ENCODE results near the gene PLCH1. TPM values are rescaled to one million over a fixed set of nuclear protein-coding genes. Genes with fewer than 3 reads are reported as not detected.

The PLCH1 gene
- total RNA-seq, 1 experiment from 2014 or later = 8.9 TPM

DNA sequence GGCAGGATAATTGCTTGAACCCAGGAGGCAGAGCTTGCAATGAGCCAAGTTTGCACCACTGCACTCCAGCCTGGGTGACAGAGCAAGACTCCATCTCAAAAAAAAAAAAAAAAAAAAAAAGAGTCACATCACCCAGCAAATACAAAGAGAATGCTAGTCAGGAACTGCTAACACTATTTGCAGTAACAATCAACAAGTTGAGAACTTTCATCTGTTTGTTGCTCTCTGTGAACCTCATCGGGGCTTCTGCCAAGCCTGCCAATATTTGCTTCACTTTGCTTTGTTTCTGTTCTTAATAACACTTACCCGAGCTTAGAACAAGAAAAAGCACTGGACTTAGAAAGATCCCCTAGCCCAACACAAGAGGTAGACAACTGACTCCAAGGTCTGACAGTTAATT is 76.9 kb downstream of the PLCH1 start:
- H3K9me3 Mint-ChIP-seq = no peaks in the 10 kb centered on the region
- CTCF ChIA-PET = no interaction called here
- peaks cover 8% of the 10 kb centered on the region for H3K4me1 Mint-ChIP-seq
- TF ChIP-seq OVOL2 (CRISPR knock-in tag; IDR thresholded peaks at IDR 0.05; ENCODE audit: borderline replicate concordance) = no peak
- TF ChIP-seq TCF7 (CRISPR knock-in tag; IDR thresholded peaks at IDR 0.05; ENCODE audit: low read depth) = no peak
- TF ChIP-seq NFE2L1 (CRISPR knock-in tag; IDR thresholded peaks at IDR 0.05) = no peak
- TF ChIP-seq, protein P1, sequence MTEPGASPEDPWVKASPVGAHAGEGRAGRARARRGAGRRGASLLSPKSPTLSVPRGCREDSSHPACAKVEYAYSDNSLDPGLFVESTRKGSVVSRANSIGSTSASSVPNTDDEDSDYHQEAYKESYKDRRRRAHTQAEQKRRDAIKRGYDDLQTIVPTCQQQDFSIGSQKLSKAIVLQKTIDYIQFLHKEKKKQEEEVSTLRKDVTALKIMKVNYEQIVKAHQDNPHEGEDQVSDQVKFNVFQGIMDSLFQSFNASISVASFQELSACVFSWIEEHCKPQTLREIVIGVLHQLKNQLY (CRISPR knock-in tag; IDR thresholded peaks at IDR 0.05) = no peak
- no peak for TF ChIP-seq ZNF121 (CRISPR knock-in tag; IDR thresholded peaks at IDR 0.05)
- TF ChIP-seq, protein P2, sequence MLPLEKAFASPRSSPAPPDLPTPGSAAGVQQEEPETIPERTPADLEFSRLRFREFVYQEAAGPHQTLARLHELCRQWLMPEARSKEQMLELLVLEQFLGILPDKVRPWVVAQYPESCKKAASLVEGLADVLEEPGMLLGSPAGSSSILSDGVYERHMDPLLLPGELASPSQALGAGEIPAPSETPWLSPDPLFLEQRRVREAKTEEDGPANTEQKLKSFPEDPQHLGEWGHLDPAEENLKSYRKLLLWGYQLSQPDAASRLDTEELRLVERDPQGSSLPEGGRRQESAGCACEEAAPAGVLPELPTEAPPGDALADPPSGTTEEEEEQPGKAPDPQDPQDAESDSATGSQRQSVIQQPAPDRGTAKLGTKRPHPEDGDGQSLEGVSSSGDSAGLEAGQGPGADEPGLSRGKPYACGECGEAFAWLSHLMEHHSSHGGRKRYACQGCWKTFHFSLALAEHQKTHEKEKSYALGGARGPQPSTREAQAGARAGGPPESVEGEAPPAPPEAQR (CRISPR knock-in tag; IDR thresholded peaks at IDR 0.05) = no peak
- no peak for TF ChIP-seq ZNF416 (CRISPR knock-in tag; IDR thresholded peaks at IDR 0.05)
- TF ChIP-seq SOX15 (CRISPR knock-in tag; IDR thresholded peaks at IDR 0.05) = no peak
- TF ChIP-seq, protein P3, sequence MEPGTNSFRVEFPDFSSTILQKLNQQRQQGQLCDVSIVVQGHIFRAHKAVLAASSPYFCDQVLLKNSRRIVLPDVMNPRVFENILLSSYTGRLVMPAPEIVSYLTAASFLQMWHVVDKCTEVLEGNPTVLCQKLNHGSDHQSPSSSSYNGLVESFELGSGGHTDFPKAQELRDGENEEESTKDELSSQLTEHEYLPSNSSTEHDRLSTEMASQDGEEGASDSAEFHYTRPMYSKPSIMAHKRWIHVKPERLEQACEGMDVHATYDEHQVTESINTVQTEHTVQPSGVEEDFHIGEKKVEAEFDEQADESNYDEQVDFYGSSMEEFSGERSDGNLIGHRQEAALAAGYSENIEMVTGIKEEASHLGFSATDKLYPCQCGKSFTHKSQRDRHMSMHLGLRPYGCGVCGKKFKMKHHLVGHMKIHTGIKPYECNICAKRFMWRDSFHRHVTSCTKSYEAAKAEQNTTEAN (CRISPR knock-in tag; IDR thresholded peaks at IDR 0.05) = no peak
- TF ChIP-seq MYBL2 (CRISPR knock-in tag; IDR thresholded peaks at IDR 0.05) = no peak
- TF ChIP-seq GTF2I (CRISPR knock-in tag; conservative IDR thresholded peaks at IDR 0.05) = no peak
- TF ChIP-seq, protein P4, sequence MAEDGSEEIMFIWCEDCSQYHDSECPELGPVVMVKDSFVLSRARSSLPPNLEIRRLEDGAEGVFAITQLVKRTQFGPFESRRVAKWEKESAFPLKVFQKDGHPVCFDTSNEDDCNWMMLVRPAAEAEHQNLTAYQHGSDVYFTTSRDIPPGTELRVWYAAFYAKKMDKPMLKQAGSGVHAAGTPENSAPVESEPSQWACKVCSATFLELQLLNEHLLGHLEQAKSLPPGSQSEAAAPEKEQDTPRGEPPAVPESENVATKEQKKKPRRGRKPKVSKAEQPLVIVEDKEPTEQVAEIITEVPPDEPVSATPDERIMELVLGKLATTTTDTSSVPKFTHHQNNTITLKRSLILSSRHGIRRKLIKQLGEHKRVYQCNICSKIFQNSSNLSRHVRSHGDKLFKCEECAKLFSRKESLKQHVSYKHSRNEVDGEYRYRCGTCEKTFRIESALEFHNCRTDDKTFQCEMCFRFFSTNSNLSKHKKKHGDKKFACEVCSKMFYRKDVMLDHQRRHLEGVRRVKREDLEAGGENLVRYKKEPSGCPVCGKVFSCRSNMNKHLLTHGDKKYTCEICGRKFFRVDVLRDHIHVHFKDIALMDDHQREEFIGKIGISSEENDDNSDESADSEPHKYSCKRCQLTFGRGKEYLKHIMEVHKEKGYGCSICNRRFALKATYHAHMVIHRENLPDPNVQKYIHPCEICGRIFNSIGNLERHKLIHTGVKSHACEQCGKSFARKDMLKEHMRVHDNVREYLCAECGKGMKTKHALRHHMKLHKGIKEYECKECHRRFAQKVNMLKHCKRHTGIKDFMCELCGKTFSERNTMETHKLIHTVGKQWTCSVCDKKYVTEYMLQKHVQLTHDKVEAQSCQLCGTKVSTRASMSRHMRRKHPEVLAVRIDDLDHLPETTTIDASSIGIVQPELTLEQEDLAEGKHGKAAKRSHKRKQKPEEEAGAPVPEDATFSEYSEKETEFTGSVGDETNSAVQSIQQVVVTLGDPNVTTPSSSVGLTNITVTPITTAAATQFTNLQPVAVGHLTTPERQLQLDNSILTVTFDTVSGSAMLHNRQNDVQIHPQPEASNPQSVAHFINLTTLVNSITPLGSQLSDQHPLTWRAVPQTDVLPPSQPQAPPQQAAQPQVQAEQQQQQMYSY (CRISPR knock-in tag; IDR thresholded peaks at IDR 0.05) = no peak
- TF ChIP-seq, protein P5, sequence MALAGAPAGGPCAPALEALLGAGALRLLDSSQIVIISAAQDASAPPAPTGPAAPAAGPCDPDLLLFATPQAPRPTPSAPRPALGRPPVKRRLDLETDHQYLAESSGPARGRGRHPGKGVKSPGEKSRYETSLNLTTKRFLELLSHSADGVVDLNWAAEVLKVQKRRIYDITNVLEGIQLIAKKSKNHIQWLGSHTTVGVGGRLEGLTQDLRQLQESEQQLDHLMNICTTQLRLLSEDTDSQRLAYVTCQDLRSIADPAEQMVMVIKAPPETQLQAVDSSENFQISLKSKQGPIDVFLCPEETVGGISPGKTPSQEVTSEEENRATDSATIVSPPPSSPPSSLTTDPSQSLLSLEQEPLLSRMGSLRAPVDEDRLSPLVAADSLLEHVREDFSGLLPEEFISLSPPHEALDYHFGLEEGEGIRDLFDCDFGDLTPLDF (CRISPR knock-in tag; IDR thresholded peaks at IDR 0.05) = no peak
- TF ChIP-seq GABPB1 (CRISPR knock-in tag; IDR thresholded peaks at IDR 0.05) = no peak
- TF ChIP-seq NFYB (CRISPR knock-in tag; conservative IDR thresholded peaks at IDR 0.05; ENCODE audit: low read depth) = no peak
- TF ChIP-seq, protein P6, sequence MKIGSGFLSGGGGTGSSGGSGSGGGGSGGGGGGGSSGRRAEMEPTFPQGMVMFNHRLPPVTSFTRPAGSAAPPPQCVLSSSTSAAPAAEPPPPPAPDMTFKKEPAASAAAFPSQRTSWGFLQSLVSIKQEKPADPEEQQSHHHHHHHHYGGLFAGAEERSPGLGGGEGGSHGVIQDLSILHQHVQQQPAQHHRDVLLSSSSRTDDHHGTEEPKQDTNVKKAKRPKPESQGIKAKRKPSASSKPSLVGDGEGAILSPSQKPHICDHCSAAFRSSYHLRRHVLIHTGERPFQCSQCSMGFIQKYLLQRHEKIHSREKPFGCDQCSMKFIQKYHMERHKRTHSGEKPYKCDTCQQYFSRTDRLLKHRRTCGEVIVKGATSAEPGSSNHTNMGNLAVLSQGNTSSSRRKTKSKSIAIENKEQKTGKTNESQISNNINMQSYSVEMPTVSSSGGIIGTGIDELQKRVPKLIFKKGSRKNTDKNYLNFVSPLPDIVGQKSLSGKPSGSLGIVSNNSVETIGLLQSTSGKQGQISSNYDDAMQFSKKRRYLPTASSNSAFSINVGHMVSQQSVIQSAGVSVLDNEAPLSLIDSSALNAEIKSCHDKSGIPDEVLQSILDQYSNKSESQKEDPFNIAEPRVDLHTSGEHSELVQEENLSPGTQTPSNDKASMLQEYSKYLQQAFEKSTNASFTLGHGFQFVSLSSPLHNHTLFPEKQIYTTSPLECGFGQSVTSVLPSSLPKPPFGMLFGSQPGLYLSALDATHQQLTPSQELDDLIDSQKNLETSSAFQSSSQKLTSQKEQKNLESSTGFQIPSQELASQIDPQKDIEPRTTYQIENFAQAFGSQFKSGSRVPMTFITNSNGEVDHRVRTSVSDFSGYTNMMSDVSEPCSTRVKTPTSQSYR (CRISPR knock-in tag; IDR thresholded peaks at IDR 0.05) = no peak
- TF ChIP-seq, protein P7, sequence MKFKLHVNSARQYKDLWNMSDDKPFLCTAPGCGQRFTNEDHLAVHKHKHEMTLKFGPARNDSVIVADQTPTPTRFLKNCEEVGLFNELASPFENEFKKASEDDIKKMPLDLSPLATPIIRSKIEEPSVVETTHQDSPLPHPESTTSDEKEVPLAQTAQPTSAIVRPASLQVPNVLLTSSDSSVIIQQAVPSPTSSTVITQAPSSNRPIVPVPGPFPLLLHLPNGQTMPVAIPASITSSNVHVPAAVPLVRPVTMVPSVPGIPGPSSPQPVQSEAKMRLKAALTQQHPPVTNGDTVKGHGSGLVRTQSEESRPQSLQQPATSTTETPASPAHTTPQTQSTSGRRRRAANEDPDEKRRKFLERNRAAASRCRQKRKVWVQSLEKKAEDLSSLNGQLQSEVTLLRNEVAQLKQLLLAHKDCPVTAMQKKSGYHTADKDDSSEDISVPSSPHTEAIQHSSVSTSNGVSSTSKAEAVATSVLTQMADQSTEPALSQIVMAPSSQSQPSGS (CRISPR knock-in tag; IDR thresholded peaks at IDR 0.05; ENCODE audit: borderline replicate concordance, low read depth) = no peak
- TF ChIP-seq, protein P8, sequence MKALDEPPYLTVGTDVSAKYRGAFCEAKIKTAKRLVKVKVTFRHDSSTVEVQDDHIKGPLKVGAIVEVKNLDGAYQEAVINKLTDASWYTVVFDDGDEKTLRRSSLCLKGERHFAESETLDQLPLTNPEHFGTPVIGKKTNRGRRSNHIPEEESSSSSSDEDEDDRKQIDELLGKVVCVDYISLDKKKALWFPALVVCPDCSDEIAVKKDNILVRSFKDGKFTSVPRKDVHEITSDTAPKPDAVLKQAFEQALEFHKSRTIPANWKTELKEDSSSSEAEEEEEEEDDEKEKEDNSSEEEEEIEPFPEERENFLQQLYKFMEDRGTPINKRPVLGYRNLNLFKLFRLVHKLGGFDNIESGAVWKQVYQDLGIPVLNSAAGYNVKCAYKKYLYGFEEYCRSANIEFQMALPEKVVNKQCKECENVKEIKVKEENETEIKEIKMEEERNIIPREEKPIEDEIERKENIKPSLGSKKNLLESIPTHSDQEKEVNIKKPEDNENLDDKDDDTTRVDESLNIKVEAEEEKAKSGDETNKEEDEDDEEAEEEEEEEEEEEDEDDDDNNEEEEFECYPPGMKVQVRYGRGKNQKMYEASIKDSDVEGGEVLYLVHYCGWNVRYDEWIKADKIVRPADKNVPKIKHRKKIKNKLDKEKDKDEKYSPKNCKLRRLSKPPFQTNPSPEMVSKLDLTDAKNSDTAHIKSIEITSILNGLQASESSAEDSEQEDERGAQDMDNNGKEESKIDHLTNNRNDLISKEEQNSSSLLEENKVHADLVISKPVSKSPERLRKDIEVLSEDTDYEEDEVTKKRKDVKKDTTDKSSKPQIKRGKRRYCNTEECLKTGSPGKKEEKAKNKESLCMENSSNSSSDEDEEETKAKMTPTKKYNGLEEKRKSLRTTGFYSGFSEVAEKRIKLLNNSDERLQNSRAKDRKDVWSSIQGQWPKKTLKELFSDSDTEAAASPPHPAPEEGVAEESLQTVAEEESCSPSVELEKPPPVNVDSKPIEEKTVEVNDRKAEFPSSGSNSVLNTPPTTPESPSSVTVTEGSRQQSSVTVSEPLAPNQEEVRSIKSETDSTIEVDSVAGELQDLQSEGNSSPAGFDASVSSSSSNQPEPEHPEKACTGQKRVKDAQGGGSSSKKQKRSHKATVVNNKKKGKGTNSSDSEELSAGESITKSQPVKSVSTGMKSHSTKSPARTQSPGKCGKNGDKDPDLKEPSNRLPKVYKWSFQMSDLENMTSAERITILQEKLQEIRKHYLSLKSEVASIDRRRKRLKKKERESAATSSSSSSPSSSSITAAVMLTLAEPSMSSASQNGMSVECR (CRISPR knock-in tag; IDR thresholded peaks at IDR 0.05; ENCODE audit: borderline replicate concordance) = no peak
- TF ChIP-seq, protein P9, sequence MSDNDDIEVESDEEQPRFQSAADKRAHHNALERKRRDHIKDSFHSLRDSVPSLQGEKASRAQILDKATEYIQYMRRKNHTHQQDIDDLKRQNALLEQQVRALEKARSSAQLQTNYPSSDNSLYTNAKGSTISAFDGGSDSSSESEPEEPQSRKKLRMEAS (CRISPR knock-in tag; IDR thresholded peaks at IDR 0.05) = no peak
- no peak for DNase-seq (ENCODE audit: low spot score)
- POLR2A ChIA-PET = interaction anchor here (0.7 kb wide), 1 partner anchor 134 kb away, joined by 7 read pairs; no protein-coding TSS in a partner anchor
- no peak for ATAC-seq
- H3K27ac Mint-ChIP-seq = no peak overlapping the region
- H3K4me3 Mint-ChIP-seq = no peak overlapping the region
- H3K36me3 Mint-ChIP-seq = no peaks in the 10 kb centered on the region
- H3K27me3 Mint-ChIP-seq (ENCODE audit: low read depth) = no peaks in the 10 kb centered on the region
